ENCODE measurements around the gene HSPA9. TPM values are rescaled to one million over a fixed set of nuclear protein-coding genes. Genes with fewer than 3 reads are reported as not detected.
A peak's percentile ranks its signal among the peaks of the same experiment; 100 is the strongest.

HSPA9 gene
- polyA plus RNA-seq, 3 donors from 2014 or later: 92.8 to 153 (median 145) TPM

DNA sequence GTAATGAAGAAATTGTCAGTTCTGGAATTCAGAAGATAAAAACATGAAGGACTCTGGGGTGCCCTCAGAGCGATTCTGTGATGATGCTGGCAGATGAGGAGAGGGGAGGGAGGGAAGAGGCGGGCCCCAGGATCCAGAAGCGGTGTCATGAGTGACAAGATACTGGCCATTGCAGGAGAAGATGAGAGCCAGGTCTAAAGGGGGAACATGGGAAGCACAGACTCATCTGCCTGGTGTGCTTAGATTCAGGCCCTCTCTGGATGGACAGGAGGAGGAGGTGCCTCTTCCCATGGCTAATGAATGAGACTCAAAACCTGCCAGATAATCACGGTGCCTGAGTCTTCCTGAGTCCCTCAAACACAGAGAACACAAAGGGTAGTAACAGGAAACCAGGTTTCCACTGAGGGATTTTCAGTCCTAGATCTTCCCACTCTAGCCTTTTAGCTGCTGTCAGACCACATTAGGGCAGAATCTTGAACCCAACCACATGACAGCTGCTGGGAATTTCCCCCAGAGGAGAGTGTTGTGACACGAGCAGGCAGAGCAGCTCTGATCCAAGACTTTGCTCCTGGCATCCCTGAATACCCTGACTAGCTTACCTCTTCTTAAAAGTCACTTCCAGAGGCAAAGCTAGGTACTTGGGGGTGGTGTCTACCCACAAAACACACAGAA, 28.2 kb upstream of the HSPA9 start:
- no peak for DNase-seq

DNA sequence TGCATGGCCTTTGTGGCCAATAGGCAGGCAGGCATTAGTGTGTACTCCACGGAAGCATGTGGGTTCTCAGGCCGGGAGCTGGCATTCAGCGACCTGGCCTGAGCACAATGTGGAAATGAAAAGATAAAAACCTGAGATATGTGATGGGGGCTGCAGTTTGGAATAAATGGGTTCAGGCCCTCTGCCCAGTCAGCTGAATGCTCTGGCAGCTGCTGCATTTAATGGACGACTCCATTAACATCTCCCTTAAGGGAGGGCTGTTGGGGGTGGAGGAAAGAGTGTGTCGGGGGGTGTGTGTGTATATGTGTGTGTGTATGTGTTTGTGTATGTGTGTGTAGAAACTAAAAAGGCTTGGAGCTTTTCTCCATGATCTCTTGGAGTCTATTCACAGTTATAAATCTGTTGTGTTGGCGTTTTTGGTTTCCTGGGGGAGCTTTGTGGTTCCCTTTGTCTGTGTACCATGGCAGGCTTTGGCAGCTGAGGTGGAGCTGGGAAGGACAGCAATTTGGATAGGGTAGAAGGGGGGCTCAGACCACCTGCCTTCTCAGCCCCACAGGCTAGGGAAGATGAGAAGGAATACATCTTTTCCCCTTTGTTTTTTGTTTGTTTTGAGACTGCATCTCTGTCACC, 27.3 kb upstream of the HSPA9 start:
- H3K36me3 Mint-ChIP-seq: no peaks in the 10 kb centered on the region

More for the DNA sequence above, 28.2 kb upstream of the HSPA9 start:
- H3K4me1 Mint-ChIP-seq: no peaks in the 10 kb centered on the region
- H3K9me3 Mint-ChIP-seq: no peaks in the 10 kb centered on the region
- peaks cover 9 to 15% (median 12%) of the 10 kb centered on the region in 3 donors for H3K27me3 Mint-ChIP-seq (ENCODE audit: low read depth in 3 of 3)
- H3K4me3 Mint-ChIP-seq: no peak overlapping the region
- no peaks in the 10 kb centered on the region for H3K36me3 Mint-ChIP-seq
- H3K27ac Mint-ChIP-seq: no peak overlapping the region

DNA sequence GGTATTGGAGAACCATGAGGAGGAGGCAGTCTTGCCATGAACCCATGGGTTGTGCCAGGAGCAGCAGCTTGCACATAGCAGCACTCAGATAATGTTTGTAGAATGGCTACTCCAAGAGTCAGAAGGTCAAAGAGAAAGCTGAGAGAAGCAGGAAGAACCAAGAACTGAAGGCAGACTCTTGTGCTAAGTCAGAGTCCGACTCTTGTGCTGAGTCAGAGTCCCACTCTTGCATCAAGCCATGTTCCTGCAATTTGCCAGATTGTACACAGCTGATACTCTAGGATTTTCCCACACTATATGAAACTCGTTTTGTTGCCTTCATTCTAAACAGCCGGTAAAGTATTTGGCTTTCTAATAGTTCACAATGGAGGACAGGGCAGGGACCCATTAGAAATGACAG, 26.2 kb upstream of the HSPA9 start:
- H3K27me3 Mint-ChIP-seq (ENCODE audit: low read depth in 3 of 3): peaks cover 12 to 14% (median 14%) of the 10 kb centered on the region in 3 donors
- no peaks in the 10 kb centered on the region for H3K36me3 Mint-ChIP-seq
- DNase-seq: no peak
- no peak overlapping the region for H3K4me3 Mint-ChIP-seq
- no peaks in the 10 kb centered on the region for H3K4me1 Mint-ChIP-seq
- H3K9me3 Mint-ChIP-seq: no peaks in the 10 kb centered on the region
- H3K27ac Mint-ChIP-seq: no peak overlapping the region

More for the DNA sequence above, 27.3 kb upstream of the HSPA9 start:
- peaks cover 9 to 15% (median 12%) of the 10 kb centered on the region in 3 donors for H3K27me3 Mint-ChIP-seq (ENCODE audit: low read depth in 3 of 3)
- DNase-seq: no peak
- no peak overlapping the region for H3K4me3 Mint-ChIP-seq
- H3K27ac Mint-ChIP-seq: no peak overlapping the region
- no peaks in the 10 kb centered on the region for H3K4me1 Mint-ChIP-seq
- H3K9me3 Mint-ChIP-seq: no peaks in the 10 kb centered on the region

DNA sequence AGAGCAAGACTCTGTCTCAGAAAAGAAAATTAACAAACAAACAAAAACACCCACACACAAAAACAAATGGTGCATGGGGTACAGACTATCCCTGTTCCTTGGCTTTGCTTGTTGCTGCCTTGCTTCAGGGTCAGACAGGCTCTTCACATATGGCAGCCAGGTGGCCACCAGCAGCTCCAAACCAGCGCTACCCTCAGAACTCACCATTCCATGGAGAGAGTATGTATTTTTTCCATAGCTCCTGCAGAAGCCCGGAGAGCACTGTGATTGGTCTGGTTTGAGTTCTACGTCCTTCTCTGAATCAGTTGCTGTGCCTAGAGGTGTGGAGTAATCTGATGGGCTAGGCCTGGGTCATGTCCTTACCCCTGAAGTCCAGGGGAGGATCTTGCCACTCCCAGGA, 25.2 kb upstream of the HSPA9 start:
- Mint-ChIP-seq H3K9me3 (no peaks in the 10 kb centered on the region), H3K27me3 (ENCODE audit: low read depth in 3 of 3) (peaks cover 10 to 14% (median 12%) of the 10 kb centered on the region in 3 donors), H3K4me3 (no peak overlapping the region), H3K36me3 (no peaks in the 10 kb centered on the region), H3K27ac (no peak overlapping the region), H3K4me1 (no peaks in the 10 kb centered on the region)
- no peak for DNase-seq

DNA sequence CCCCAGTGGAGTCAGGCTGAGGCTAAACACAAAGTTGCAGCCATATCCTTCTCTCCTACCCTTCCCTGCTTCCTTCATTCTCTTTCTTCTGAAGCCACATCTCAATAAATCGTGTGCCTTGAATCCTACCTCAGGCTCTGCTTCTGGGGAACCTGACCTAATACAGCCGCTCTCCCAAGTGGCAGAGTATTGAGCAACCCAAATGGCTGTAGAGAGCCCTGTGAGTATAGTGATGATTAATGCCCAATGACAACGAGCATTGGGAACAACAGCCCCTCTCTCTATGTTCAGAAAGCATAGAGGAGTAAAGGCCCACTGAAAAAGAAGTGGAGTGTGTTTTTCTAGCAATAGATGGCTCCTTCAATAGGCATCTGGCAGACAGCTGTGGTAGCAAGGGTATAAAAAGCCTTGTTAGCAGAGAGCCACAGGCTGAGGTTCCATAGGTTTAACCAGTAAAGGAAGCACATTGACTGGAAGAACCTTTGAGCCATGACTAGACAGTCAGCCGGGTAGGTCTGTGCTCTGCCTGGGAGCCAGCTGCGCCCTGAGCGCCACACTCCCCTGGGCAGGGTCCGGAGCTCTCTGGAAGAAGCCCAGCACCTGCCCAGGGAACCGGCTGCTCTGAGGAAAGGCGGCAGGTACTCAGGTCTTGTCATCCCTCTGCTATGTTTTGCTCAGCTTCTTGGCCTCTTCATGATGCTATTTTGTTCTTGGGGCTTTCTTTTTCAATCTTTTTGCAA, 22.6 kb upstream of the HSPA9 start:
- Mint-ChIP-seq H3K4me3 (no peak overlapping the region), H3K9me3 (no peaks in the 10 kb centered on the region), H3K27me3 (ENCODE audit: low read depth in 3 of 3) (peaks cover 2 to 12% (median 5%) of the 10 kb centered on the region in 3 donors), H3K27ac (no peak overlapping the region), H3K36me3 (no peaks in the 10 kb centered on the region), H3K4me1 (no peaks in the 10 kb centered on the region)
- DNase-seq: no peak

DNA sequence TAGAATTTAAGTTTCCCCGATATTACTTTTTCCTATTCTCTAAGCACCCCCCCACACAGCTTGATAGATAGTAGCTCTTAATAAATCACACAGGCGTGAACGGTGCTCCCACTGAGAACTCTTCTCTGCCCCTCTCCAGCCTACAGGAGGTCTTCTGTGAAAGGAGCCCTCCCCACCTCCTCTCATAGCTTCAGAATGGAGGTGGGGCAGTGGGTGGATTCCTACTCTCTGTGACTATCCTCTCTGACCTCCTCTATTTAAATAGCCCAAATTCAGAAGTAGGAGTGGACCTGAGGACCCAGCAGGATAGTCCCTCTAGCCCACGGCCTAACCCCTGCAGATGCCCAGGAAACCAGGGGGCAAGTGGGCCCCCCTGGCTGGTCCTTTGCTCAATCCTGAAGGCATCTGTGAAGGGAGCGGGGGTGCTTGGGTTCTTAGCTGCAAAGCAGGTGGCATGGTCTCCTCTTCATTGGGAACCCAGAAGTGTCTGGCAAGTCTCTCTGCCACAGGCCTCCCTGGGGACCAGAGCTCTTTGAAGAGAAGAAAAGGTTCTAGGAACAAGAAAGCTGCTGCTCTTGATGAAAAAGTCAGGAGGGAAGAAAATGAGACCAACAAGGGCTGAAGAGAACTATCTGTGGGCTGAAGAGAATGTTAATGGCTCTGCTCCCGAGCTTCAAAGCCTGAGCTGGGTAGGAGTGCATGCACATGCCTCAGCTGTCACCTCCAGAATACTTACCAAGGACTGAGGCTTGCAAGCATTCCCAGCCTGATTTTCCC, 21.1 kb upstream of the HSPA9 start:
- no peaks in the 10 kb centered on the region for H3K9me3 Mint-ChIP-seq
- H3K4me3 Mint-ChIP-seq: no peak overlapping the region
- H3K27ac Mint-ChIP-seq: no peak overlapping the region
- H3K27me3 Mint-ChIP-seq (ENCODE audit: low read depth in 3 of 3): peaks cover 1 to 9% (median 3%) of the 10 kb centered on the region in 3 donors
- H3K4me1 Mint-ChIP-seq: no peaks in the 10 kb centered on the region
- no peaks in the 10 kb centered on the region for H3K36me3 Mint-ChIP-seq
- DNase-seq: no peak

DNA sequence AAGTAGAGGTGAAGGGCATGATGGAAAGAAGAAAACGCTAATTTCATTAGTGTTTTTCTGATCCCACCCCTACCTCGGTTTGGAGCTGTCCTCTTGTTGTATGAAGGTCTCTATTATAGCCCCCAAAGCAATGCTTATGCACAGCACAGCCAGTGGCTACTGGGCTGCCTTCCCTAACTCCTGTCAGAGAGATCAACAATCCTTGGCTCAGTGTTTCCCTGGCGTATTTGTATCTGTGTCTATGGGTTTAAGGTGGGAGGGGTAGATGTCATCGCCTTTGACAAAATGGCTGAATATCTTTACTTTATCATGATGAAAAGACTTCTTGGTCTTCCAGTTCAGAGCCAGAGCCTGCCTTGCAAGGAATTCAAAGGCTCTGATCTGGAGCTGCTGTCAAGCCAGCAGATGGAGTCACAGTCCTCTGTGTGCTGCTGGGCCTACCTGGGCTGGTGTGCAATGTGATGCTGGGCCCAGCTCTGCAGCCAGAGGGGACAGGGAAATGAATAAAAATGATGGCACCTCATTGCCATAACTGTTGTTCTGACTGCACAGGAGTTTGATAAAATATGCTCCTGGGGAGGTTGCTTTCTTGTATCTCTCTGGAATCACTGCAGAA, 20.1 kb upstream of the HSPA9 start:
- Mint-ChIP-seq H3K9me3 (no peaks in the 10 kb centered on the region), H3K4me1 (no peaks in the 10 kb centered on the region), H3K27me3 (ENCODE audit: low read depth in 3 of 3) (peaks cover 0 to 8% (median 1%) of the 10 kb centered on the region in 3 donors), H3K27ac (peak overlapping the region in 1 of 6 donors; percentile 54), H3K36me3 (no peaks in the 10 kb centered on the region), H3K4me3 (no peak overlapping the region)
- no peak for DNase-seq

DNA sequence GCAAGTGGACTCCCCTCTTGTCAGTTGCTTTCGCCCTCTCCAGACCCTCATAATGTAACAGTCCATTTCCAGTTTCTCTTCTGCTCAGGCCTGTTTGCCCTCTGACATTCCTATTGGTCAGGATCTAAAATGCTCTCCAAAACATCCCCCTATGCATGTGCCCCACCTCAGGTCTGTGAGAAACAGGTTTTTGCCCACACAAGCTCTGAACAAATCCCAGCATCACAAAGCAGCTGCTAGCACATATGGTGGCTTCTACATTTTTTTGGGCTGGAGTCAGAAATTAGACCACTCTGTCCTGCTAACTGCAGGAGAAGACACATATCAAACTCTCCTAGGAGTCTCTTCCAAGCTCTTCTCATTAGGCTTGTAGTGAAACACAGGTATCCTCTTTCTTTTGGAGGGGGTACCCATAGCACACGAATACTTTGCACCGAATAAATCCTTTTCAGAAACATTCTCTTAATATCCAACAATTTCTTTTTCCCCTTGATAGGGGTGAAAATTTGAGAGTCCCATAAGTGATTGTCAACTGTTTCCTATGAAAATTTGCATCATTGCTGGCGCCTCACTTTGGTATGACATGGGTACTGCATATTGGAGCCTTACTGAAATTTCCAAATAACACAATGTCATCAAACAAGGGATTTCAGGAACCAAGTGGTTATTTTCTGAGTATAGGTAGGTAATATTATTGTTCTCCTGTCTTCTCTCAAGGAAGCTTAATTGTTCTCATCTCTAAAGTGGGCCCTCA, 19.3 kb upstream of the HSPA9 start:
- H3K4me3 Mint-ChIP-seq: no peak overlapping the region
- no peak for DNase-seq

DNA sequence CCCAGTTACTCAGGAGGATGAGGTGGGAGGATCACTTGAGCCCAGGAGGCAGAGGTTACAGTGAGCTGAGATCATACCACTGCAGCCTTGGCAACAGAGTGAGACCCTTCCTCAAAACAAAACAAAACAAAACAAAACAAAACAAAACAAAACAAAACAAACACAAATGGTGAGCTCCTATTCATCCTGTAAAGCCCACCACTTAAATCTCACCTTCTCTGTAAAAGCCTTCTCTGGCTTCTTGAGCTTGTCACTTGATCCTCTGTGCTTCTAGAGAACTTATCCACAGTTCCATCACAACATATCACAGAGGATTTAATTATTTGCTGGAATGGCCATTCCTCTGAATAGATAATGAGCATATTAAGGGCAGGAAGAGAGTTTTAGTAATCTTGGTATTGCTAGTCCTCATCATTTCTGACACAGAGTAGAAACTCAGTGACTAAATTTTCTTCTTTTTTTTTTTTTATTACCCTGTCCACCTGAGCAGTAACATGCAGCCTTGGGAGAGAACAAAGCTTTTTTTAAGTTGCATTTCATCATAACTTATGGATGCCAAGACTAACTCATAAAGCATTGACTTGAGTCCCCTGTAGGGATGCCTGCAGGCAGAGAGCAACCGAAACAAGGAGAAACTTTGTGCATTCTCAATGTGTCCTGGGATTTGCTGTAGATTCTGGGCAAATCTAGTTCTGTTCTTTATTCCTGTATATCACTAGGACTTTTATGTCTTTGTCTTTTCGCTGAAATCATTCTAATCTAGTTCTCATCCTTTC, 13.0 kb upstream of the HSPA9 start:
- Mint-ChIP-seq H3K4me3 (no peak overlapping the region), H3K36me3 (no peaks in the 10 kb centered on the region), H3K4me1 (no peaks in the 10 kb centered on the region), H3K27me3 (ENCODE audit: low read depth in 3 of 3) (peaks cover 0 to 6% (median 5%) of the 10 kb centered on the region in 3 donors), H3K9me3 (no peaks in the 10 kb centered on the region), H3K27ac (peak overlapping the region in 1 of 6 donors; percentile 14)
- no peak for DNase-seq

More for the DNA sequence above, 19.3 kb upstream of the HSPA9 start:
- H3K4me1 Mint-ChIP-seq: no peaks in the 10 kb centered on the region
- H3K9me3 Mint-ChIP-seq: no peaks in the 10 kb centered on the region
- no peaks in the 10 kb centered on the region for H3K36me3 Mint-ChIP-seq
- H3K27me3 Mint-ChIP-seq (ENCODE audit: low read depth in 3 of 3): peaks cover 0 to 5% (median 1%) of the 10 kb centered on the region in 3 donors
- H3K27ac Mint-ChIP-seq: peak overlapping the region in 1 of 6 donors; percentile 2

DNA sequence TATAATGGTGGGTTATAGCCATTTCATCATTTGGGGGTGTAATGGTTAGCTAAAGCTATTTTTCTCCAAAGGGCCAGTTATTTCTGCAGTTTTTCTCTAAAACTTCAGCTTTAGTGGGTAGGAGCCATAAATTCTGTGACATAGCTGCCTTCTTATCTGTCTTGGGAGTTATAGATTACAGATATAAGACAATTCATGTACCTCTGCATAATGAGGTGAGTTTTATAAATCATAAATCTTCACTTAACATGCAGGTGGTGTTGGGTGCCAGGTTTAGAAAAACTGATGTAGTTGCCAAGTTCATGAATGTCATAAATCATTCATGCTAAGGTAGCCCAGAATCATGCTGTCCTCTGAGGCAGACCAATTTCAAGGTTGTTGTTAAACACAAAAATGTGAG, 10.0 kb upstream of the HSPA9 start:
- no peaks in the 10 kb centered on the region for H3K4me1 Mint-ChIP-seq
- no peak for DNase-seq
- no peaks in the 10 kb centered on the region for H3K36me3 Mint-ChIP-seq
- H3K9me3 Mint-ChIP-seq: no peaks in the 10 kb centered on the region
- no peak overlapping the region for H3K4me3 Mint-ChIP-seq
- peaks cover 0 to 6% (median 4%) of the 10 kb centered on the region in 3 donors for H3K27me3 Mint-ChIP-seq (ENCODE audit: low read depth in 3 of 3)
- no peak overlapping the region for H3K27ac Mint-ChIP-seq

DNA sequence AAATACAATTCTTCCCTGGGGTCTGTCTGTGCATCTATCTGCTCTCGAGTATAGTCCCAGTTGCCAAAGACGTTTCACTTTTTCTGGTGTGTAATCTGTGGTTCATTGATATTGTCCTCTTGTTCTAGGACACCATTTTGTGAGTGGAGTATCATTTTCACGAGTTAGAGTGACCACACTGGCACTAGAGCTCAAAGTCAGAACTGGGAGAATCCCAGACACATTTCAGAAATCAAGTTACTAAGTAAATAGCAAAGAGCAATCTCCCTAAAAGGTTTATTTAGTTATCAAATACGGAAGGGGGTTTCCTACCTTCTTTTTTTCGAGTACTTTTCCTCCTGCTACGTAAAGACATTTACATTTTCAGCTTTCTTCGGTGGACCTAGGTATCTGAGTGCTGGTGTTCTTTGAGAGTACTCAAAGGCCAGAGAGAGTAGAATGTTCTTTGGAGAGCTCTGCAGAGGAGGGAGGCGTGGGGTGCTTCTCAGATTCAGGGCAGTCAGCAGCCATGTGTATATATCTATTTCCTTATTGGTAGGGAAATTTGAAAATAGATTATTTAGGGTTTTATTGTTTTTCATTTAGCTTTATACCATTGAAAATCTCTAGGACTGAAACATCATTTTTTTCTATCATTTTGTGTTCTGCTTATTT, 8.9 kb upstream of the HSPA9 start:
- Mint-ChIP-seq H3K27me3 (ENCODE audit: low read depth in 3 of 3) (peaks cover 0 to 6% (median 4%) of the 10 kb centered on the region in 3 donors), H3K36me3 (no peaks in the 10 kb centered on the region), H3K4me3 (no peak overlapping the region), H3K27ac (no peak overlapping the region), H3K9me3 (no peaks in the 10 kb centered on the region), H3K4me1 (peaks cover 0 to 2% of the 10 kb centered on the region in 2 donors)
- no peak for DNase-seq

DNA sequence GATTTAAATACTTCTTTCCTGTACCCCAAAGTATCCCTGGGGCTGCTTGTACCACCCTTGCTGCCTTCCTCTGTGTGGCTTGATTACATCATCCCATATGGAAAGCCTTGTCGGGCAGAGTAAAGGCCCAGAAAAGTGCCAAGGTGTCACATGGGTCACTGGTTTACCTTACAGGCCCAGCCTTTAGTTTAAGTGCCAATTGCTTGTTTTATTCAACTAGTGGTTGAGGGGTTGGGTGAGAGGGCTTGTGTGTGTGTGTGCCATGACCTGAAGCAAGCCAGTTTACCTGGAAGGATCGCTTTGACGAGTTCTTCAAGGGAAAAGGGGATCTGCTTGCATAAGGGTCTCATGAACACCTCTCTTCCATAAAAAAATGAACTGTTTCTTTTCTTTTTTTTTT, 7.8 kb upstream of the HSPA9 start:
- Mint-ChIP-seq H3K9me3 (no peaks in the 10 kb centered on the region), H3K27me3 (ENCODE audit: low read depth in 3 of 3) (peaks cover 0 to 6% (median 1%) of the 10 kb centered on the region in 3 donors), H3K4me3 (no peak overlapping the region), H3K4me1 (peaks cover 0 to 2% of the 10 kb centered on the region in 2 donors), H3K36me3 (no peaks in the 10 kb centered on the region), H3K27ac (no peak overlapping the region)
- no peak for DNase-seq
